Nephron progenitor cell (in vitro differentiated cells): ENCODE measurements around the gene FSD1.

Experiments
- DNase-seq: peaks from one replicate; pipeline ENCODE4 v3.0.0; 2021
- H3K27ac Mint-ChIP-seq: 2 replicates; pipeline ENCODE4 v1.8.0; 2021; ENCODE audit warnings: mild to moderate bottlenecking, moderate library complexity, mixed read lengths
- H3K27me3 Mint-ChIP-seq: 2 replicates; pipeline ENCODE4 v1.8.0; 2021; ENCODE audit warnings: mild to moderate bottlenecking, low read depth, mixed read lengths; ENCODE audit not compliant: poor library complexity
- H3K36me3 Mint-ChIP-seq: 2 replicates; pipeline ENCODE4 v1.8.0; 2021; ENCODE audit warnings: low read depth, mixed read lengths
- H3K4me1 Mint-ChIP-seq: 2 replicates; pipeline ENCODE4 v1.8.0; 2021; ENCODE audit warnings: mixed read lengths
- H3K4me3 Mint-ChIP-seq: 2 replicates; pipeline ENCODE4 v1.8.0; 2021; ENCODE audit warnings: mild to moderate bottlenecking, moderate library complexity, mixed read lengths
- H3K9me3 Mint-ChIP-seq: 2 replicates; pipeline ENCODE4 v1.8.0; 2021; ENCODE audit warnings: mild to moderate bottlenecking, moderate library complexity, mixed read lengths
- CTCF ChIP-seq: fragments of 200-600 bp; sonication (generic); IDR thresholded peaks from 2 replicates; pipeline ENCODE4 v1.5.0; 2021; ENCODE audit warnings: antibody characterized with exemption

FSD1 gene

GRCh38 chr19:4310247-4311121, 6.1 kb downstream of the FSD1 start:
- H3K27me3 Mint-ChIP-seq, result peaks cover 7% of the 10 kb centered on the region
- H3K9me3 Mint-ChIP-seq, result no peaks in the 10 kb centered on the region
- no peak overlapping the region for H3K4me3 Mint-ChIP-seq
- H3K27ac Mint-ChIP-seq, result no peak overlapping the region
- H3K36me3 Mint-ChIP-seq, result peaks cover 61% of the 10 kb centered on the region
- H3K4me1 Mint-ChIP-seq, result peaks cover 7% of the 10 kb centered on the region
- DNase-seq, result no peak
- TF ChIP-seq CTCF, result no peak

- TF ChIP-seq CTCF, result no peak
- Mint-ChIP-seq H3K27me3 (peaks cover 5% of the 10 kb centered on the region), H3K4me1 (no peaks in the 10 kb centered on the region), H3K27ac (no peak overlapping the region), H3K4me3 (no peak overlapping the region), H3K36me3 (peaks cover 73% of the 10 kb centered on the region), H3K9me3 (peaks cover 1% of the 10 kb centered on the region)
- no peak for DNase-seq
Measured at GRCh38 chr19:4313847-4314490, 9.6 kb downstream of the FSD1 start.

- peaks cover 26% of the 10 kb centered on the region for H3K9me3 Mint-ChIP-seq
- no peak for TF ChIP-seq CTCF
- peaks cover 64% of the 10 kb centered on the region for H3K36me3 Mint-ChIP-seq
- H3K4me3 Mint-ChIP-seq, result no peak overlapping the region
- no peak overlapping the region for H3K27ac Mint-ChIP-seq
- DNase-seq, result no peak
- H3K27me3 Mint-ChIP-seq, result peaks cover 8% of the 10 kb centered on the region
- H3K4me1 Mint-ChIP-seq, result no peaks in the 10 kb centered on the region
Measured at GRCh38 chr19:4316956-4317355, 12.6 kb downstream of the FSD1 start.

GRCh38 chr19:4318460-4318859, 14.1 kb downstream of the FSD1 start:
- H3K27ac Mint-ChIP-seq, result no peak overlapping the region
- no peak for DNase-seq
- peaks cover 31% of the 10 kb centered on the region for H3K9me3 Mint-ChIP-seq
- peaks cover 8% of the 10 kb centered on the region for H3K27me3 Mint-ChIP-seq
- H3K4me1 Mint-ChIP-seq, result no peaks in the 10 kb centered on the region
- no peak overlapping the region for H3K4me3 Mint-ChIP-seq
- peaks cover 56% of the 10 kb centered on the region for H3K36me3 Mint-ChIP-seq
- no peak for TF ChIP-seq CTCF

- H3K9me3 Mint-ChIP-seq, result peaks cover 31% of the 10 kb centered on the region
- peaks cover 54% of the 10 kb centered on the region for H3K36me3 Mint-ChIP-seq
- no peak for DNase-seq
- no peak overlapping the region for H3K4me3 Mint-ChIP-seq
- peaks cover 8% of the 10 kb centered on the region for H3K27me3 Mint-ChIP-seq
- no peak overlapping the region for H3K27ac Mint-ChIP-seq
- no peaks in the 10 kb centered on the region for H3K4me1 Mint-ChIP-seq
- no peak for TF ChIP-seq CTCF
Measured at GRCh38 chr19:4319067-4319718, 14.8 kb downstream of the FSD1 start.
